ENCODE data around the gene CARM1. TPM values are rescaled to one million over a fixed set of nuclear protein-coding genes. Genes with fewer than 3 reads are reported as not detected.

The CARM1 gene
- total and polyA plus RNA-seq, 2 of the 13 experiments (the other 11 are each of a cell fraction or from before 2014, with no cell fraction given): 27.6 to 55.8 TPM

DNA sequence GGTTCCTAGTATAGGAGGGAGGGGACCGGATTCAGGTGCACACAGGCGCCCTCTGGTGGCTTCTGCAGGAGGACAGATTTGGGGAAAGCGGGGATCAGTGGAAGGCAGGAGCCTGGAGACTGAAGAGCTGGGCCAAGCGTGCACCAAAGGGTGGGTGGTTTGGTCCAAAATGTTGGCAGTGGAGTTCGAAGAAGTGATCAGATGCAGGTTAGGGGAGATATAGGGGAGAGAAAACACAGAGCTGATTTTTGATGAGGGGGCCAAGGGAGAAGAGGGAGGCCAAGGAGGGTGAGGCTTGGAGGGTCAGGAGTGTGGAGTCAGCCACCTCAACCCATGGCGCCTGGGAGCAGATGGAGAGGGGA, 6.8 kb upstream of the CARM1 start (continued):
- TF ChIP-seq ZNF335 (CRISPR knock-in tag; IDR thresholded peaks at IDR 0.05) (peak; percentile 89), ELF1 (CRISPR knock-in tag; IDR thresholded peaks at IDR 0.05) (peak; percentile 79), ZMAT3 (CRISPR knock-in tag; conservative IDR thresholded peaks at IDR 0.05) (no peak), CCDC6 (CRISPR knock-in tag; IDR thresholded peaks at IDR 0.05) (no peak), SMAD3 (CRISPR knock-in tag; IDR thresholded peaks at IDR 0.05) (0 out of 2 replicates have a peak, but pooled peaks have one; percentile 53), ZEB1 (IDR thresholded peaks at IDR 0.05; ENCODE audit: insufficient replicate concordance, low read depth) (no peak), ETV5 (CRISPR knock-in tag; IDR thresholded peaks at IDR 0.05; ENCODE audit: borderline replicate concordance) (peak; percentile 55; the same call in 1 of the 2 replicates), CBX5 (CRISPR knock-in tag; IDR thresholded peaks at IDR 0.05; ENCODE audit: borderline replicate concordance) (no peak), YEATS4 (CRISPR knock-in tag; IDR thresholded peaks at IDR 0.05; ENCODE audit: borderline replicate concordance) (no peak), ZNF264 (CRISPR knock-in tag; IDR thresholded peaks at IDR 0.05) (no peak), JARID2 (CRISPR knock-in tag; IDR thresholded peaks at IDR 0.05; ENCODE audit: insufficient replicate concordance) (peak; percentile 2), SALL1 (CRISPR knock-in tag; IDR thresholded peaks at IDR 0.05) (peak; percentile 46; the same call in 1 of the 2 replicates), PHF20 (CRISPR knock-in tag; IDR thresholded peaks at IDR 0.05) (no peak), SRY (CRISPR knock-in tag; IDR thresholded peaks at IDR 0.05) (no peak), ZNF556 (CRISPR knock-in tag; IDR thresholded peaks at IDR 0.05; ENCODE audit: borderline replicate concordance) (peak; percentile 48; the same call in 1 of the 2 replicates), ZNF44 (CRISPR knock-in tag; IDR thresholded peaks at IDR 0.05) (no peak), LCORL (IDR thresholded peaks at IDR 0.05) (no peak), LCORL (CRISPR knock-in tag; IDR thresholded peaks at IDR 0.05) (peak; percentile 44; the same call in 1 of the 2 replicates), ZFP1 (CRISPR knock-in tag; IDR thresholded peaks at IDR 0.05) (no peak), GATAD2A (CRISPR knock-in tag; IDR thresholded peaks at IDR 0.05) (peak; percentile 44), THAP11 (CRISPR knock-in tag; IDR thresholded peaks at IDR 0.05) (peak; percentile 62; the same call in 1 of the 2 replicates), ESRRA (CRISPR knock-in tag; IDR thresholded peaks at IDR 0.05; ENCODE audit: low read depth) (no peak), RXRB (CRISPR knock-in tag; IDR thresholded peaks at IDR 0.05; ENCODE audit: borderline replicate concordance) (0 out of 2 replicates have a peak, but pooled peaks have one; percentile 30), SP1 (IDR thresholded peaks at IDR 0.05) (no peak), SP1 (CRISPR knock-in tag; IDR thresholded peaks at IDR 0.05) (0 out of 2 replicates have a peak, but pooled peaks have one; percentile 29), SAP130 (CRISPR knock-in tag; IDR thresholded peaks at IDR 0.05; ENCODE audit: low read depth) (peak; percentile 67)
- TF ChIP-seq, protein P1, sequence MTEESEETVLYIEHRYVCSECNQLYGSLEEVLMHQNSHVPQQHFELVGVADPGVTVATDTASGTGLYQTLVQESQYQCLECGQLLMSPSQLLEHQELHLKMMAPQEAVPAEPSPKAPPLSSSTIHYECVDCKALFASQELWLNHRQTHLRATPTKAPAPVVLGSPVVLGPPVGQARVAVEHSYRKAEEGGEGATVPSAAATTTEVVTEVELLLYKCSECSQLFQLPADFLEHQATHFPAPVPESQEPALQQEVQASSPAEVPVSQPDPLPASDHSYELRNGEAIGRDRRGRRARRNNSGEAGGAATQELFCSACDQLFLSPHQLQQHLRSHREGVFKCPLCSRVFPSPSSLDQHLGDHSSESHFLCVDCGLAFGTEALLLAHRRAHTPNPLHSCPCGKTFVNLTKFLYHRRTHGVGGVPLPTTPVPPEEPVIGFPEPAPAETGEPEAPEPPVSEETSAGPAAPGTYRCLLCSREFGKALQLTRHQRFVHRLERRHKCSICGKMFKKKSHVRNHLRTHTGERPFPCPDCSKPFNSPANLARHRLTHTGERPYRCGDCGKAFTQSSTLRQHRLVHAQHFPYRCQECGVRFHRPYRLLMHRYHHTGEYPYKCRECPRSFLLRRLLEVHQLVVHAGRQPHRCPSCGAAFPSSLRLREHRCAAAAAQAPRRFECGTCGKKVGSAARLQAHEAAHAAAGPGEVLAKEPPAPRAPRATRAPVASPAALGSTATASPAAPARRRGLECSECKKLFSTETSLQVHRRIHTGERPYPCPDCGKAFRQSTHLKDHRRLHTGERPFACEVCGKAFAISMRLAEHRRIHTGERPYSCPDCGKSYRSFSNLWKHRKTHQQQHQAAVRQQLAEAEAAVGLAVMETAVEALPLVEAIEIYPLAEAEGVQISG (CRISPR knock-in tag; IDR thresholded peaks at IDR 0.05): peak; percentile 54; the same call in 1 of the 2 replicates
- TF ChIP-seq, protein P2, sequence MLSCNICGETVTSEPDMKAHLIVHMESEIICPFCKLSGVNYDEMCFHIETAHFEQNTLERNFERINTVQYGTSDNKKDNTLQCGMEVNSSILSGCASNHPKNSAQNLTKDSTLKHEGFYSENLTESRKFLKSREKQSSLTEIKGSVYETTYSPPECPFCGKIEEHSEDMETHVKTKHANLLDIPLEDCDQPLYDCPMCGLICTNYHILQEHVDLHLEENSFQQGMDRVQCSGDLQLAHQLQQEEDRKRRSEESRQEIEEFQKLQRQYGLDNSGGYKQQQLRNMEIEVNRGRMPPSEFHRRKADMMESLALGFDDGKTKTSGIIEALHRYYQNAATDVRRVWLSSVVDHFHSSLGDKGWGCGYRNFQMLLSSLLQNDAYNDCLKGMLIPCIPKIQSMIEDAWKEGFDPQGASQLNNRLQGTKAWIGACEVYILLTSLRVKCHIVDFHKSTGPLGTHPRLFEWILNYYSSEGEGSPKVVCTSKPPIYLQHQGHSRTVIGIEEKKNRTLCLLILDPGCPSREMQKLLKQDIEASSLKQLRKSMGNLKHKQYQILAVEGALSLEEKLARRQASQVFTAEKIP (CRISPR knock-in tag; IDR thresholded peaks at IDR 0.05; ENCODE audit: borderline replicate concordance): no peak
- TF ChIP-seq, protein P3, sequence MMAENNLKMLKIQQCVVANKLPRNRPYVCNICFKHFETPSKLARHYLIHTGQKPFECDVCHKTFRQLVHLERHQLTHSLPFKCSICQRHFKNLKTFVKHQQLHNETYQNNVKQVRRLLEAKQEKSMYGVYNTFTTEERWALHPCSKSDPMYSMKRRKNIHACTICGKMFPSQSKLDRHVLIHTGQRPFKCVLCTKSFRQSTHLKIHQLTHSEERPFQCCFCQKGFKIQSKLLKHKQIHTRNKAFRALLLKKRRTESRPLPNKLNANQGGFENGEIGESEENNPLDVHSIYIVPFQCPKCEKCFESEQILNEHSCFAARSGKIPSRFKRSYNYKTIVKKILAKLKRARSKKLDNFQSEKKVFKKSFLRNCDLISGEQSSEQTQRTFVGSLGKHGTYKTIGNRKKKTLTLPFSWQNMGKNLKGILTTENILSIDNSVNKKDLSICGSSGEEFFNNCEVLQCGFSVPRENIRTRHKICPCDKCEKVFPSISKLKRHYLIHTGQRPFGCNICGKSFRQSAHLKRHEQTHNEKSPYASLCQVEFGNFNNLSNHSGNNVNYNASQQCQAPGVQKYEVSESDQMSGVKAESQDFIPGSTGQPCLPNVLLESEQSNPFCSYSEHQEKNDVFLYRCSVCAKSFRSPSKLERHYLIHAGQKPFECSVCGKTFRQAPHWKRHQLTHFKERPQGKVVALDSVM (CRISPR knock-in tag; IDR thresholded peaks at IDR 0.05): peak; percentile 41; the same call in 1 of the 2 replicates
